Vagina (tissue), 2 donors: ENCODE results near the gene PLGRKT.

Experiments used
- CTCF ChIP-seq, 3 experiments: fragments of 450-650 bp in 2 of 3; fragments of 200-600 bp in 1 of 3; sonication (generic) in 1 of 3; IDR thresholded peaks; one replicate each; pipeline ENCODE4 v1.5.1; 2017 to 2019; ENCODE audit warnings: antibody characterized with exemption in 3 of 3, mild to moderate bottlenecking in 2 of 3, moderate library complexity in 2 of 3
- POLR2A ChIP-seq, 2 donors: fragments of 450-650 bp; IDR thresholded peaks; one replicate each; pipeline ENCODE4 v1.6.1; 2017; ENCODE audit warnings: antibody characterized with exemption in 2 of 2, mild to moderate bottlenecking in 2 of 2, moderate library complexity in 2 of 2
- POLR2AphosphoS5 ChIP-seq, 2 donors: sonication (generic); formaldehyde crosslinking; IDR thresholded peaks; one replicate each; pipeline ENCODE4 v1.9.0; 2017; ENCODE audit warnings: antibody characterized with exemption in 2 of 2, mild to moderate bottlenecking in 2 of 2, low read depth in 1 of 2; ENCODE audit not compliant: insufficient read depth in 1 of 2

- TF ChIP-seq POLR2A (IDR thresholded peaks at IDR 0.05) (no peak), CTCF (IDR thresholded peaks at IDR 0.05) (no peak), POLR2AphosphoS5 (IDR thresholded peaks at IDR 0.05; ENCODE audit: insufficient read depth in 1 of 2, low read depth in 1 of 2) (no peak)
Observed at GRCh38 chr9:5384436-5384835, 53.3 kb downstream of the PLGRKT start.
